NCI-H1694 (cell line): ENCODE data around the gene ASCL2.

Source experiments
- DNase-seq: peaks from one replicate; lab custom pipeline; 2025; lab: John Stamatoyannopoulos, UW

The ASCL2 gene

GRCh38 chr11:2270322-2271076, at the start of gene ASCL2:
Gene ASCL2, minus strand, starts transcription at chr11:2270588. Its CDS starts 256 bp downstream, at chr11:2270332.
- DNase-seq = no peak

DNA sequence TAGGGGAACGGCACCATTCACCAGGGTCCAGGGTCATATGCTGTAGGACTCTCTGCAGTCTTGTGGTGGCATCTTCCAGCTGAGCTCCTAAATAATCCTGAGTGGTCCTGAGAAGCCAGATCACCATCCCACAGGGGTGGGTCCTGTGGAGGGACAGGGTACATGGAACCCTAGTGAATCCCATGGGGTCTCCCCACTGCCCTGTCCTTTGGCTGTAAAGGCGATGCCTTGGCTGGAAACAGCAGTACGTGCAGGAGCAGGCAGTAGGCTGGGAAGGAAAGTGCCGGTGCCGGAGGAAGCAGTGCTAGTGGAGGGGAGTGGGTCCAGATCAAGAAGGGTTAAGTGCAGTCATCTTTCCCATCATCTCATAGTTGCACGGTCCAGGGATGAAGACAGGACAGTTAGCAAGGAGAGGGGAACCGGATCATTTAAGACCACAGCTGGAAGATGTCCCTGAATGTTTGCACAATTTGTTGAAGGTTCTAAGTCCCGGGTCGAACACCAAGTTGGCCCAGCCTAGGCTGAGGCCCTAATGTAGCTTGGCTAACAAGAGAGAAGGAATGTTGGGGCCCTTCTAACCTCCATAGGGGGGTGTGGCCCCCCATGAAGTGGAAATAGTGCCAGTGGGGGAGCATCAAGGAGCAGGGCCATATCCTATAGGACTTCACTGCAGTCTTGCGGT, 49.5 kb upstream of the ASCL2 start:
- no peak for DNase-seq

DNA sequence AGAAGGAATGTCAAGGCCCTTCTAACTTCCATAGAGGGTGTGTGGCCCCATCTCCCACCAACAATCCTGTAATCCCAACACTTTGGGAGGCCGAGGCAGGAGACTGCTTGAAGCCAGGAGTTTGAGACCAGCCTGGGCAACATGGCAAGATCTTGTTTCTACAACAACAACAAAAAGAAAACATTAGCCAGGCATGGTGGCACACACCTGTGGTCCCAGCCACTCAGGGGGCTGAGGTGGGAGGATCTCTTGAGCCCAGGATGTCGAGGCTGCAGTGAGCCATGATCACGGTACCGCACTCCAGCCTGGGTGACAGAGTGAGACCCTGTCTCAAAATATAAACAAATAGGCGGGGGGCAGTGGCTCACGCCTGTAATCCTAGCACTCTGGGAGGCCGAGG, 48.3 kb upstream of the ASCL2 start:
- DNase-seq = no peak

GRCh38 chr11:2318123-2318522, 47.7 kb upstream of the ASCL2 start:
- DNase-seq = no peak

DNA sequence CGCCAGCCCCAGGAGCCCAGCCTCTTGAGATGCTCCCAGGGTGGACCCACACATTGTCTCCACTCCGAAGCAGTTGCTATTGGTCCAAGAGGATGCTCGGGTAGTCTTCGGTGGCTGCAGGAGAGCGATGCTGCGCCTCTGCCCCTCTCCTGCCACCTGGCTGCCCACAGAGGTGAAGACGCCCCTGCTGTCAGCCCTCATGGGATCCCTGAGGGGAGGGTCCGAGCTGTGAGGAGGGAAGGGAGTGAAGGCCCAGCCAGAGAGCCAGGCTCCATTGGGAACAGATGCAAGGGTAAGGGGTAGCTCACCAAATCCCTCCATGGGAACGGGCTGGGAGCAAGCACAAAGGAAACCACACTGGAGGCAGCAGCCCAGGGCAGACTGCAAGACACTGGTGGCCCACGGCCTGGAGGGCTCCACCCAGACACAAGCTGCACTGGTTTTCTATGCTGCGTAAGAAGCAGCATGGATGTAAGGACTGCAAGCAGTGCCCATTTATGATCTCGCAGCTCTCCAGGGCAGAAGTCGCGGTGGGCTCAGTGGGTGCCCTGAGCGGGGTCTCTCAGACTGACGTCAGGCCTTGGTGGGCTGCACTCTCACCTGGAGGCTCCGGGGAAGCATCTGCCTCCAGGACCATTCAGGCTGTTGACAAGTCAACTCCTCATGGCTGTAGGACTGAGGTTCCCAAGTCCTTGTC, 47.1 kb upstream of the ASCL2 start:
- DNase-seq = no peak

- no peak for DNase-seq
These were observed 46.5 kb upstream of the ASCL2 start for GRCh38 chr11:2316963-2317244.

DNA sequence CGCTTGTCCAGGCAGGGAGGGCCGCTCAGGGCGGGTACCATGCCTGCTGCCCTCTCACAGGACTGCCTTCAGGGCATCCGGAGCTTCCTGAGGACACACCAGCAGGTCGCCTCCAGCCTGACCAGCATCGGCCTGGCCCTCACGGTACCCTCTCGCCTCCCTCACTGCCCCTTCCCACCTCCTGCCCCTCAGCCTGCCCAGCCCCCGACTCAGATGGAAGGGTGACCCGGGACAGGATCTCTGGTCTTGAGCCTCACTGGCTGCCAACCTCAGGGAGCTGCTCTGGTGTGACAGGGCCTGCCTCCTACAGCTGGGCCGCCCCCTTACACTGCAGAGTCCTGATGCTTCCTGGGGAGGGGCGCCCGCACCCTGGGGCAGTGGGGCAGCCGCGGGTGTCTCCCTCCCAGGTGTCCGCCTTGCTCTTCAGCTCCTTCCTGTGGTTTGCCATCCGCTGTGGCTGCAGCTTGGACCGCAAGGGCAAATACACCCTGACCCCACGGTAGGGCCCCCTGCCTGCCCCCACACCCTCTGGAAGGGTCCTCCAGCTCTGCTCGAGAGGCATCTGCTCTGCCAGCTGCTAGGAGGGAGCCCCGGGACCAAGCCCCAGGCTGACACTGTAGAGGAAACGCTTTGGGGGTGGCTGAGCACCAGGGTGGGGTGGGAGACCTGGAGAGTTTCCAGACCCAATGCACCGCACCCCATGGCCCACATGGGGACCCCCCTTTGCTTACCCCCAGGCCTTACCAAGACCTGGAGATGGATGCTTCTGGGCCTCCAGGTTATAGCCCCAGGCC, 46.0 kb upstream of the ASCL2 start:
- no peak for DNase-seq

DNA sequence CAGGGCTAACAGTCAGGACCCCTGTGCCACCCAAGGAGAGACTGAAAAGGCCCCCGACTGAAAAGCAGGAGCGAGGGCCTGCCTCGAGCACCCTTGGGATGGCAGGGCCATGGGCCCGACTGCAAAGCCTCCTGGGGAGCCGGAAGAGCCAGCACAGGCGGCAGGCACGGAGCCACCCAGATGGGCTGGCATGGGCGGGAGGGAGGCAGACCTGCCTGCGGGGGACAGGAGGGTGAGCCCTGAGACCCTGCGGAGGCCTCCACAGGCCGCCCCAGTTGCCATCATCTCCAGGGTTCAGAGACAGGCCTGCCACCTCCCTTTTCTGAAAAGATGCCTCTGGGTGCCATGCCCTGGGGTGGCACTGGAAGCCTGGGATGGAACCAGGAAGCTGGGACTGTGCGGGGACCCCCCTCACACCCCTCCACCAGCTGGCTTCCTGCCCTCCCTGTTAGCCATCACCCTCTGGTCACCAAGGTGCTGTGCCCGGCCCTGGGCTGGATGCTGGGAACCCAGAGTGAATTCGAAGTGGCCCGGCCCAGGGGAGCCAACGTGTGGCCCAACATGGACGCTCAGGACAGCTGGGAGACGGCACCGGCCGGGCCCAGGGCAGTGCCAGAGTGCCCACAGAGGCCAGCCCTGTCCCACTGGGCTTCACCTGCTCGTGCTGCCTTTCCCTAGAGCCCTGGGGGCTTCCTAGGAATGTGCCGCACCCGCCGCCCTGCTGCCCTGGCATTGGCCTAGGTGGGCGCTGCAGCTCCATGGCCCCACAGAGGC, 45.2 kb upstream of the ASCL2 start:
- no peak for DNase-seq

DNA sequence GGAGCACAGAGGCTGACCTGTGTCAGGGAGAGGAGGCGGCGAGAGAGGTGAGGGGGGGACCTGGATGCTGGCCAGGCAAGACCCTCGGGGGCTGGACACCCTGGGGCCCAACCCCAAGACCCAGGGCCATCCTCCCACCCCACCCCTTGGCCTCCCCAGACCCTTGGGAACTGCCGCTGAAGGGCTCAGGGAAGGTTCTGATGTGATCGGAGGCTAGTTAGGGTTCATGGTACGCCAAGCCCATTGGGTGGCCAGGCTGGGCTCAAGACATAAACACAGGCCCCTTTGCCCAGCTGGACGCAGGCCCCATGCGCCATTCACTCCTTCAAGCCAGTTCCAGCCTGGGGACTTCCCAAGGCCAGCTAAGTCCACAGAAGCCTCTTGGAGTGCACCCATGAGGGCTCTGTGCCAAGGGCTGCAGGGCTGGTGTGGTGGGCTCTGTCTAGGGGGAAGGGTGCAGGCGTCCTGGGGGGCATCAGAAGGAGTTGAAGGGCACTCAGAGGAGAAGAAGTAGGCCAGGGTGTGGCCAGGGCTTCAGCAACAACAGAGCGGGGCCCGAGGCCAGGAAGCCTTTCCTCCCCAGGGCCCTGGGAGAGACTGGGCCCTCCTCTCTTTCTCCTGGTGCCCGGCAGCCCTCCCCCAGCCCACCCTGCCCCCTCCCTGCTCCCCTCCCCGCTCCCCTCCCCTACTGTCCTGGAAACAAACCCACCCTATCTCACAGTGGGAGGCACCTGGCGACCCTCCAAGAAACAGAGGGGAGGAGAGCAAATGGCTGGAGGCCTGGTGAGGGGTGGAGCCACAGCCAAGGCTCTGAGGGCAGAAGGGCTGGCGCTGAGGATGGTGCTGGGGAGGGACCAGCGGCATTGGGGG, 44.4 kb upstream of the ASCL2 start:
- DNase-seq = no peak

DNA sequence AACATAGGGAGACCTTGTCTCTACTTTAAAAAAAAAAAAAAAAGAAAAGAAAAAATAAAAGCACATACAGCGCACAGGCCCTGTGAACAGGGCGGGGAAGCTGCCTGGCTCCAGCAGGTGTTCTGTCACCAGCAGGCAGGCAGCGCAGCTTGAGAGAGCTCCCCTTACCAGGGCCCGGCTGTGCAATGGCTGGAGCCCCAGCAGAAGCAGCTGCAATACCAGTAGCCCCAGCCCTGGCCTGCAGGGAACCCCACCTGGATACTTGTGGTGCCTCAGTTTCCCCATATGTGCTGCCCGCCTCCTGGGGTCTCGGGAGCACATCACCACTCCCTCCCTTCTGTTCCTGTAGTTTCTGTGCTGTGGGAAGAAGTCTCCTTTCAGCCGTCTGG, 43.7 kb upstream of the ASCL2 start:
- DNase-seq = no peak

DNA sequence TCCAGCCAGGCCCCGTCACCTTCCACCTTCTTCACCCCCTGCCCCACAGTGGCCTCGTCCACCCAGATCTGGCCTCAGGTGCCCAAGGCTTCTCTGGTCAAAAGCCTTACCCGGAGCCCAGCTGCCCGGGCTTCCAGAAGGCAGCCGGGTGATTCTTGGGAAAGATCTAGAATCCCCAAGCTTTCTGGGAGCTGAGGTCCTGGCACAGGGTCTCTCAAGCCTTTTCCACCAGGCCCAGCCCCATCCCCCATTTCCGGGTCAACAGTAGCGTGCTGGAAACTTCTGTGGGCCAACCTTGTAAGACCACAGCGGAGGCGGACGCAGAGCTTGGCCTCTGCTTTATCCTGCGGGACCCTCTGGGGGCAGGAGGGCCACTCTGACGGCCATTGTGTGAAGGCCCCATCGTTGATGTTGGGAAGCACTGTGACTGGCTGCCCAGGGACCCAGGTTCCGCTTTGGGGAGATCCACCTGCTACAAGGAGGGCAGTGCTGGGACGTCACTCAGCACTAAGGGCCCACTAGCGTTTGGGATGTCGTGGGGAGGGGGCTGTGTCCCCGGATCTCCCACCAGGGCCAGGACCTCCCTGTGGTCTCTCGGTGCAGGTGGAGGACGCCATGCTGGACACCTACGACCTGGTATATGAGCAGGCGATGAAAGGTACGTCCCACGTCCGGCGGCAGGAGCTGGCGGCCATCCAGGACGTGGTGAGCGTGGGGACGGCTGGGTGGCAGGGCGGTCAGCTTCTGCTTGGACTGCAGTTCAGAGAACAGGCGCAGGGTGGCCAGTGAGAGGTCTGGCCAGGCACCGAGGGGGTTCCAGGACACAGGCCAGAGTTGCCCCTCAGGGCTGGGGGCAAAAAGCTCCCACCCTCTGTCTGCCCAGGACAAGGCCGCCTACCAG, 42.9 kb upstream of the ASCL2 start:
- DNase-seq = no peak

- no peak for DNase-seq
These were observed 42.0 kb upstream of the ASCL2 start for GRCh38 chr11:2312232-2313042.

DNA sequence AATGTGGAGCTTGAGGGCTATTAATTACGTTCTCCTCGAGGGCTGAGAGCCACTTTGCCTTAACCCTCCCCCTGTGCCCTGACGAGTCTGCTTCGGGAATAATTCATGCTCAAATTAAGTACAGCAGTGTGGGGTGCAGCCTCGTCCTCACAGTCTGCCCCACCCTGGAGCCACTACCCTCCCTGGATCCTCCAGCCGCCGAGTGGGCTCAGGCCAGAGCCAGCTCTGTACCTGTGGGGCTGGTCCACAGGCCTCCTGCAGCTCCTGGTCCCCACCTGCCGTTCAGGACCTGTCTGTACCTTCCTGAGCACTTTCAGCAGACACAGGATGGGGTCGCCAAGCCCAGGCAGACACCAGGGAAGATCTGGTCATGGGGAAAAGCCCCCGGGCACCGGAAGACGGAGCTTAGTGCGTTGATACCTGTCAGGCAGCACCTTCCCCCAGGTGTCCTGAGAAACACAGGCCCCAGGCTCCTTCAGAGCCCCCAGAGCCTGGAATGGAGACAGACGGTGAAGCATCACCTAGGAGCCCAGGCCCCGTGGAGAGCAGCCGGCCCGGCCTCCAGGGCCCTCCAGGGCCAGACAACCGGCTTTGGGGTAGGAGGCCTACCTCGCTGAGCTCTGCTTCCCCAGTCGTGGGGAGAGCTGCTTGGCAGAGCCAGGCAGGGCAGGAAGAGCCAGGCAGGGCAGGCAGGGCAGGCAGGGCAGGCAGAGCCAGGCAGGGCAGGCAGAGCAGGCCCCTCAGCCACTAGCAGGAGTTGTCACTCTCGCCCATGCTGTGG, 41.2 kb upstream of the ASCL2 start:
- DNase-seq = no peak

DNA sequence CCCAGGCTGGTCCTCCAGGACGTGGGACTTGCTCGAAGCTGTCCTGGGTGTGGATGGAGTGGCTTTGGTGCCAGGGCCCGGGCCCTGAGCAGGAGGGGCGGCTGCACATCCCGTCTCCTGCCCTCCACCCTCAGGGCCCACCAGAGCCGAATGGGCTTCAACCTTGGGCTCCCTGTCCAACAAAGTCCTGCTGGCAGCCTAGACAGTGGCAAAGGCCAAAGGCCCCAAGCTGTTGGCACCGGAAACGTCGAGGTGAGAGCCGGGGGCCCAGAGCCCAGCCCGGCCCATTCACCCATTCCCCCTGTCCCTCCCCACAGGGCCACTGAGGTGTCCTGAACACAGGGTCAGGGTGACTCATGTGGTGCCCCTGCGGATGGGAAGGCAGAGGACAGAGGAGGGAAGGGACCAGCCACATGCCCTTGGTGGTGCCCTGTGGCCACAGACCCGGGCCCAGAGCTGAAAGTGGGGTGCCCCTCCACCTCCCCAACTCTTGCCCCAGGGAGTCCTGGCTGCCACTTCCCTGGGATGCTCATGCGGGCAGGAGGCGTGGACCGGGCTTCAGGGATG, 40.5 kb upstream of the ASCL2 start:
- DNase-seq = no peak

GRCh38 chr11:2310073-2310785, 39.8 kb upstream of the ASCL2 start:
- DNase-seq = no peak

DNA sequence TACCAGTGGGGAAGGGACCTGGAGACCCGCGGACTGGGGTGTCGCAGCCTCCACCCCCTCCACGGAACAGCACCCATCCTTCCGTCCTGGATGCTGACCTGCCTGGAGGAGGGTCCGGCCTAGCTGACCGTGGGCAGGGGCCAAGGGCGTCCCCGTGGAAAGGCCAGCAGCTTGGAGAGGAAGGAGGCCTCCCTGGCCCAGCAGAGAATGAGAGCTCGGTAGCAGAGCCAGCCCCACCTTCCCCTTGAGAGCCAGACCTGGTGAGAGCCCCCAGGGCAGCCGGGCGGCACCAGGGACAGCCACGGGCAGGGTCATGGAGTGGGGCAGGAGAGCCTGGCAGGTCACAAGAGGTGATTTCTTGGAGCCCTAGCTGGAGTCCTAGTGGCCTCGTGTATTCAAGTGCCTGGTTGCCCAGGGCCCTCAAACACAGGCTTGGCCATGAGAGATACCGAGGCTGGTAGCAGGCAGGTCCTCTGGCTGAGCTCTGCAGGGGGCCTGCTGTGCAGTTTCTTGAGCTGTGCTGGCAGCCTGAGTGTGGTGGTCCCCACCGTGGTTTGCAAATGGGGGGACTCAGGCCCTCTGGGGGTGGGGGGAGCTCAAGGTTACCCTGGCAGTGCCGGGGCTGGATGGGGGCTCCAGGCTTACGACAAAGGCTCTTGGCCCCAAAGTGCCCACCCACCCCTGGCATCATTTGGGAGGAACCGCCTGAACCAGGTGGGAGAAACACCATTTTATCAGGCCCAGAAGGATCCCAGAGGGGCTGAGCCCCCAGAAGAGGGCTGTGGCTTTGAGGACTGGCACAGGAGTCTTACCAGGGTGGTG, 39.1 kb upstream of the ASCL2 start:
- DNase-seq = no peak
